Breast epithelium (tissue), 3 donors: Measurements from ENCODE around the gene KHDRBS1.

ENCODE experiments used
- CTCF ChIP-seq, 3 donors: fragments of 450-650 bp; IDR thresholded peaks; one replicate each; pipeline ENCODE4 v1.5.1; 2016 to 2017; ENCODE audit warnings: antibody characterized with exemption in 3 of 3, mild to moderate bottlenecking in 3 of 3, moderate library complexity in 3 of 3
- POLR2A ChIP-seq: fragments of 450-650 bp; IDR thresholded peaks from one replicate; pipeline ENCODE4 v1.6.1; 2016; ENCODE audit warnings: antibody characterized with exemption, mild to moderate bottlenecking, moderate library complexity

DNA sequence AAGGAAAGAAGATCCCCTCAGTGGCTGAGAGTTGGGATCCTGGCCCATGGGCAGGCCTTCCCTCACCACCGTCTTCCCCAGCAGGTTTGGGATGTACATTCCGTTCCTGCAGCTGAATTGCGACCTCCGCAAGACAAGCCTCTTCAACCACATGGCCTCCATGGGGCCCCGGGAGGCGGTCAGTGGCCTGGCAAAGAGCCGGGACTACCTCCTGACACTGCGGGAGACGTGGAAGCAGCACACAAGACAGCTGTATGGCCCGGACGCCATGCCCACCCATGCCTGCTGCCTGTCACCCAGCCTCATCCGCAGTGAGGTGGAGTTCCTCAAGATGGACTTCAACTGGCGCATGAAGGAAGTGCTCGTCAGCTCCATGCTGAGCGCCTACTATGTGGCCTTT, 77.9 kb downstream of the KHDRBS1 start:
- TF ChIP-seq CTCF (IDR thresholded peaks at IDR 0.05) (no peak), POLR2A (no peak)
